Breast epithelium (tissue), 3 donors: ENCODE results near the gene NOS2.

ENCODE experiments used
- CTCF ChIP-seq, 3 donors: fragments of 450-650 bp; IDR thresholded peaks; one replicate each; pipeline ENCODE4 v1.5.1; 2016 to 2017; ENCODE audit warnings: antibody characterized with exemption in 3 of 3, mild to moderate bottlenecking in 3 of 3, moderate library complexity in 3 of 3
- POLR2A ChIP-seq: fragments of 450-650 bp; IDR thresholded peaks from one replicate; pipeline ENCODE4 v1.6.1; 2016; ENCODE audit warnings: antibody characterized with exemption, mild to moderate bottlenecking, moderate library complexity
- POLR2AphosphoS5 ChIP-seq, 3 donors: sonication (generic); formaldehyde crosslinking; IDR thresholded peaks; one replicate each; pipeline ENCODE4 v1.6.1; 2017; ENCODE audit warnings: antibody characterized with exemption in 3 of 3

- TF ChIP-seq POLR2A (no peak), CTCF (IDR thresholded peaks at IDR 0.05) (no peak), POLR2AphosphoS5 (IDR thresholded peaks at IDR 0.05) (no peak)
These were observed 8.3 kb upstream of the NOS2 start for GRCh38 chr17:27808628-27809027.
